MM.1S (cell line): ENCODE data around the gene ASPHD2.

Source experiments
- DNase-seq: peaks from one replicate; pipeline ENCODE4 v3.0.0-alpha.2; 2015
- H2AFZ ChIP-seq: fragments of 300-600 bp; sonication (generic); 2 replicates; pipeline ENCODE4 v1.6.0; 2016; ENCODE audit warnings: antibody characterized with exemption, low read length
- H3F3A ChIP-seq: fragments of 300-600 bp; sonication (generic); 2 replicates; pipeline ENCODE4 v1.6.1; 2016; ENCODE audit warnings: mild to moderate bottlenecking, antibody characterized with exemption, low read length, moderate library complexity, mixed read lengths; ENCODE audit not compliant: insufficient read depth
- H3K27ac ChIP-seq: fragments of 300-600 bp; sonication (generic); 2 replicates; pipeline ENCODE4 v1.5.1; 2016; ENCODE audit warnings: mild to moderate bottlenecking, low read length
- H3K27me3 ChIP-seq: fragments of 300-600 bp; sonication (generic); replicated peaks from 2 replicates; pipeline ENCODE4 v1.6.0; 2016; ENCODE audit warnings: low read length; ENCODE audit not compliant: insufficient read depth
- H3K36me3 ChIP-seq: fragments of 300-600 bp; sonication (generic); replicated peaks from 2 replicates; pipeline ENCODE4 v1.6.1; 2016; ENCODE audit warnings: mild to moderate bottlenecking, low read length, mixed read lengths; ENCODE audit not compliant: insufficient read depth
- H3K4me1 ChIP-seq: fragments of 300-600 bp; sonication (generic); 2 replicates; pipeline ENCODE4 v1.6.1; 2016; ENCODE audit warnings: low read length, mixed read lengths
- H3K4me2 ChIP-seq: fragments of 300-600 bp; sonication (generic); 2 replicates; pipeline ENCODE4 v1.6.0; 2016; ENCODE audit warnings: low read depth, low read length
- H3K4me3 ChIP-seq: fragments of 300-600 bp; sonication (generic); 2 replicates; pipeline ENCODE4 v1.5.1; 2016; ENCODE audit warnings: low read length, mixed read lengths
- H3K79me2 ChIP-seq: fragments of 300-600 bp; sonication (generic); 2 replicates; pipeline ENCODE4 v1.6.1; 2016; ENCODE audit warnings: mixed run types, low read length, mixed read lengths
- H3K9ac ChIP-seq: fragments of 300-600 bp; sonication (generic); 2 replicates; pipeline ENCODE4 v1.6.1; 2016; ENCODE audit warnings: low read length, mixed read lengths
- H3K9me2 ChIP-seq: fragments of 300-600 bp; sonication (generic); replicated peaks from 2 replicates; pipeline ENCODE4 v1.6.1; 2016; ENCODE audit warnings: mild to moderate bottlenecking, low read length, mixed read lengths; ENCODE audit not compliant: insufficient read depth
- H3K9me3 ChIP-seq: fragments of 300-600 bp; sonication (generic); replicated peaks from 2 replicates; pipeline ENCODE4 v1.6.1; 2016; ENCODE audit warnings: mild to moderate bottlenecking, low read length, mixed read lengths; ENCODE audit not compliant: insufficient read depth
- H4K20me1 ChIP-seq: fragments of 300-600 bp; sonication (generic); 2 replicates; pipeline ENCODE4 v1.6.1; 2016; ENCODE audit warnings: mild to moderate bottlenecking, low read length, moderate library complexity, mixed read lengths; ENCODE audit not compliant: insufficient read depth
- CTCF ChIP-seq: fragments of 300-600 bp; sonication (generic); IDR thresholded peaks from 2 replicates; pipeline ENCODE4 v1.5.1; 2016; ENCODE audit warnings: antibody characterized with exemption, low read length, mixed read lengths
- EZH2 ChIP-seq: fragments of 300-600 bp; sonication (generic); optimal IDR thresholded peaks from 2 replicates; pipeline ENCODE3; 2017; ENCODE audit warnings: low read depth, mild to moderate bottlenecking, antibody characterized with exemption, low read length, mixed read lengths
- EZH2phosphoT487 ChIP-seq: fragments of 300-600 bp; sonication (generic); IDR thresholded peaks from 2 replicates; pipeline ENCODE4 v1.6.1; 2018; ENCODE audit warnings: antibody characterized with exemption, low read length

Gene ASPHD2

GRCh38 chr22:26432619-26433311, 3.7 kb downstream of the ASPHD2 start:
- peak overlapping the region; percentile 98; the same call in 1 of the 2 replicates for H3K4me2 ChIP-seq
- peak overlapping the region; percentile 38; the same call in 1 of the 2 replicates for H3K27ac ChIP-seq
- no peak overlapping the region for H2AFZ ChIP-seq
- no peaks in the 10 kb centered on the region for H3K9me2 ChIP-seq
- no peaks in the 10 kb centered on the region for H3K36me3 ChIP-seq
- no peaks in the 10 kb centered on the region for H3K27me3 ChIP-seq
- no peak overlapping the region for H3K9ac ChIP-seq
- peaks cover 53% of the 10 kb centered on the region for H3K79me2 ChIP-seq
- H3K4me1 ChIP-seq, result peaks cover 42% of the 10 kb centered on the region
- no peak overlapping the region for H3K4me3 ChIP-seq
- H4K20me1 ChIP-seq, result no peaks in the 10 kb centered on the region
- no peak for TF ChIP-seq CTCF
- no peak for TF ChIP-seq EZH2
- TF ChIP-seq EZH2phosphoT487, result no peak
- no peaks in the 10 kb centered on the region for H3K9me3 ChIP-seq
- H3F3A ChIP-seq, result peaks cover 31% of the 10 kb centered on the region
- peak; percentile 55 for DNase-seq

GRCh38 chr22:26433805-26434204, 4.7 kb downstream of the ASPHD2 start:
- Histone ChIP-seq H2AFZ (no peak overlapping the region), H3K4me3 (no peak overlapping the region), H3K79me2 (peaks cover 53% of the 10 kb centered on the region), H3K27me3 (no peaks in the 10 kb centered on the region), H3K9ac (no peak overlapping the region), H3K4me2 (no peak overlapping the region), H3F3A (peaks cover 27% of the 10 kb centered on the region), H3K4me1 (peaks cover 37% of the 10 kb centered on the region), H3K9me3 (no peaks in the 10 kb centered on the region), H3K27ac (no peak overlapping the region), H4K20me1 (no peaks in the 10 kb centered on the region), H3K9me2 (no peaks in the 10 kb centered on the region), H3K36me3 (no peaks in the 10 kb centered on the region)
- TF ChIP-seq EZH2phosphoT487 (no peak), EZH2 (no peak), CTCF (no peak)
- no peak for DNase-seq

- TF ChIP-seq CTCF, result no peak
- TF ChIP-seq EZH2phosphoT487, result no peak
- TF ChIP-seq EZH2, result no peak
- H3K4me2 ChIP-seq, result no peak overlapping the region
- H3K9me2 ChIP-seq, result no peaks in the 10 kb centered on the region
- H4K20me1 ChIP-seq, result no peaks in the 10 kb centered on the region
- DNase-seq, result no peak
- peaks cover 22% of the 10 kb centered on the region for H3F3A ChIP-seq
- H3K4me3 ChIP-seq, result no peak overlapping the region
- H3K9me3 ChIP-seq, result no peaks in the 10 kb centered on the region
- H3K9ac ChIP-seq, result no peak overlapping the region
- peaks cover 29% of the 10 kb centered on the region for H3K4me1 ChIP-seq
- no peak overlapping the region for H3K27ac ChIP-seq
- H3K79me2 ChIP-seq, result peaks cover 44% of the 10 kb centered on the region
- no peak overlapping the region for H2AFZ ChIP-seq
- no peaks in the 10 kb centered on the region for H3K27me3 ChIP-seq
- no peaks in the 10 kb centered on the region for H3K36me3 ChIP-seq
Measured at GRCh38 chr22:26435327-26436093, 6.5 kb downstream of the ASPHD2 start.
